Muscle of arm (tissue), 14 donors: Measurements from ENCODE around the gene COG6. TPM values are rescaled to one million over a fixed set of nuclear protein-coding genes. Genes with fewer than 3 reads are reported as not detected.
A peak's percentile ranks its signal among the peaks of the same experiment; 100 is the strongest.

Source experiments
- DNase-seq: peaks from one replicate; pipeline ENCODE4 v3.0.0-alpha.2; 2013
- long read RNA-seq, 11 donors: transcript quantifications; one replicate each; lab custom pipeline, GENCODE V29; 2026
- polyA plus RNA-seq, 12 donors: library from polyadenylated mRNA; unstranded; fragments of 120-200 nt; gene quantifications; one replicate each; pipeline ENCODE4 v1.2.1, GENCODE V29; 2013; ENCODE audit not compliant: insufficient read length in 12 of 12

The COG6 gene
- 10 to 100 TPM in 11 of 12 donors, not detected in 1; 15.8 to 30.4 (median 23.5) TPM for polyA plus RNA-seq
- long read RNA-seq, donor 1, partial matches to known transcripts: 30 of 34 reads
- long read RNA-seq, donor 1, other reads (novel, unspliced or antisense): 0 of 34 reads
- long read RNA-seq, donor 2, transcript COG6-204 (19 exons, 3,563 nt): major isoform, 5 of 5 reads
- long read RNA-seq, donor 2, partial matches to known transcripts: 0 of 5 reads
- long read RNA-seq, donor 2, other reads (novel, unspliced or antisense): 0 of 5 reads
- long read RNA-seq, donor 3, partial matches to known transcripts: 0 of 3 reads
- long read RNA-seq, donor 3, other reads (novel, unspliced or antisense): 0 of 3 reads
- long read RNA-seq, donor 4, partial matches to known transcripts: 5 of 6 reads
- long read RNA-seq, donor 4, other reads (novel, unspliced or antisense): 0 of 6 reads
- long read RNA-seq, donor 5, partial matches to known transcripts: 0 of 4 reads
- long read RNA-seq, donor 5, other reads (novel, unspliced or antisense): 0 of 4 reads
- long read RNA-seq, donor 6, partial matches to known transcripts: 0 of 3 reads
- long read RNA-seq, donor 6, other reads (novel, unspliced or antisense): 0 of 3 reads
- long read RNA-seq, donor 7, partial matches to known transcripts: 0 of 4 reads
- long read RNA-seq, donor 7, other reads (novel, unspliced or antisense): 0 of 4 reads
- long read RNA-seq, donor 8, partial matches to known transcripts: 0 of 4 reads
- long read RNA-seq, donor 8, other reads (novel, unspliced or antisense): 0 of 4 reads
- long read RNA-seq, donor 9, partial matches to known transcripts: 0 of 1 reads
- long read RNA-seq, donor 9, other reads (novel, unspliced or antisense): 0 of 1 reads
- long read RNA-seq, donor 10, partial matches to known transcripts: 0 of 3 reads
- long read RNA-seq, donor 10, other reads (novel, unspliced or antisense): 0 of 3 reads
- long read RNA-seq, donor 11, partial matches to known transcripts: 0 of 1 reads
- long read RNA-seq, donor 11, other reads (novel, unspliced or antisense): 0 of 1 reads

- DNase-seq: peak; percentile 94
Observed at GRCh38 chr13:39655569-39656324, at the start of gene COG6. Gene COG6 (plus strand): TSS chr13:39655662. CDS start chr13:39655727, 65 bp downstream.

- no peak for DNase-seq
Observed at GRCh38 chr13:39605677-39606320, 49.7 kb upstream of the COG6 start.

GRCh38 chr13:39607876-39608275 is 47.6 kb upstream of the COG6 start:
- DNase-seq: no peak

GRCh38 chr13:39612023-39612637 is 43.3 kb upstream of the COG6 start:
- peak; percentile 75 for DNase-seq

GRCh38 chr13:39616087-39616694 is 39.3 kb upstream of the COG6 start:
- DNase-seq: peak; percentile 82

GRCh38 chr13:39618561-39618960 is 36.9 kb upstream of the COG6 start:
- DNase-seq: no peak

GRCh38 chr13:39623466-39623865 is 32.0 kb upstream of the COG6 start:
- DNase-seq: no peak

GRCh38 chr13:39631307-39631706 is 24.2 kb upstream of the COG6 start:
- no peak for DNase-seq

GRCh38 chr13:39632994-39633393 is 22.5 kb upstream of the COG6 start:
- no peak for DNase-seq

- no peak for DNase-seq
Observed at GRCh38 chr13:39635564-39635963, 19.9 kb upstream of the COG6 start.

GRCh38 chr13:39637890-39638289 is 17.6 kb upstream of the COG6 start:
- no peak for DNase-seq

- DNase-seq: no peak
Observed at GRCh38 chr13:39641645-39642044, 13.8 kb upstream of the COG6 start.

GRCh38 chr13:39646122-39646521 is 9.3 kb upstream of the COG6 start:
- no peak for DNase-seq

- DNase-seq: peak; percentile 3
Observed at GRCh38 chr13:39655041-39655568, 357 bp upstream of the COG6 start.

GRCh38 chr13:39656325-39656677 is 839 bp downstream of the COG6 start:
- peak; percentile 15 for DNase-seq

- DNase-seq: no peak
Observed at GRCh38 chr13:39663508-39663907, 8.0 kb downstream of the COG6 start.

GRCh38 chr13:39663958-39664357 is 8.5 kb downstream of the COG6 start:
- DNase-seq: no peak

- DNase-seq: no peak
Observed at GRCh38 chr13:39665763-39666162, 10.3 kb downstream of the COG6 start.

- DNase-seq: no peak
Observed at GRCh38 chr13:39670445-39670844, 15.0 kb downstream of the COG6 start.
